HG03139 (cell line): ENCODE results near the gene PRRT2.
A peak's percentile ranks its signal among the peaks of the same experiment; 100 is the strongest.

ENCODE experiments used
- ATAC-seq: cut with Tn5 transposase; IDR thresholded peaks from one replicate; pipeline ENCODE4 v1.9.1; 2021; ENCODE audit not compliant: unreplicated experiment

PRRT2 gene

DNA sequence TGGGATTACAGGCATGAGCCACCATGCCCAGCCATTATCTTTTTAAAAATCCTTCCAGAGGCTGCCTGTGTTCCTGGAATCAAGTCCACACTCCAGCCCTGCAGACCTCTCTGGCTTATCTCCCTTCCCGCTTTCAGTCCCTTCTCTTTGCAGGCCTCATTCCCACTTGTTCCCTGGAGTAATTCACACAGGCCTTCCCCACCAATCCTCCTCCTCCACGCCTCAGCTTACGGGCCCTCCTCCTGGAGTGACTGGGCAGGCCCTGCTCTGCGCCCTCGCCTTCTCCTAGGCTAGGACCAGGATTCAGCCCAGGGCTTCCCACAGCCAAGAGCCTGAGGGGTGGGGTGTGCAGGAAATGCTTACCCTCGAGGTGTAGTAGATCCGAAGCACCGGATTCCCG lies 48.2 kb downstream of the PRRT2 start:
- no peak for ATAC-seq

DNA sequence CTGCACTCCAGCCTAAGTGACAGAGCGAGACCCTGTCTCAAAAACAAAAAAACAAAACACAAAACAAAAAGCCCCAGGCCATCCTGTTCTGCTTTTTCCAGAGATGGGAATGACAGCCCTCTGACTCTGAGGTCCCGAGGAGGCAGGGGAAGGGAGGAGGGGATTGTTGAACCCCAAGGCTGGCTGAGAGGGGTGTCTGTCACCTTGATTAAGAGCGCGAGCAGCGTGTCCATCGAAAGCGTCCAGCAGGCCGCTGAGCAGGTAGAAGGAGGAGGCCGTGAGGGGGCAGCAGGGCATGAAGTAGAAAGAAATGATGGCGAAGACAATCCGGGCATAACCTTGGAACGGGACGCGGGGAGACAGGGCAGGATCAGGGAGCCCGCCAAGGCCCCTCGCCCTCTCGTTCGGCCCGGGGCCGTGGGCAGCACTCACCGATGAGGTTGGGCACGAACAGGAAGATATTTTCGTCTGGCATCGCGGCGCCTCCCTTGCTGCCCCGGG lies 50.4 kb downstream of the PRRT2 start:
- no peak for ATAC-seq

DNA sequence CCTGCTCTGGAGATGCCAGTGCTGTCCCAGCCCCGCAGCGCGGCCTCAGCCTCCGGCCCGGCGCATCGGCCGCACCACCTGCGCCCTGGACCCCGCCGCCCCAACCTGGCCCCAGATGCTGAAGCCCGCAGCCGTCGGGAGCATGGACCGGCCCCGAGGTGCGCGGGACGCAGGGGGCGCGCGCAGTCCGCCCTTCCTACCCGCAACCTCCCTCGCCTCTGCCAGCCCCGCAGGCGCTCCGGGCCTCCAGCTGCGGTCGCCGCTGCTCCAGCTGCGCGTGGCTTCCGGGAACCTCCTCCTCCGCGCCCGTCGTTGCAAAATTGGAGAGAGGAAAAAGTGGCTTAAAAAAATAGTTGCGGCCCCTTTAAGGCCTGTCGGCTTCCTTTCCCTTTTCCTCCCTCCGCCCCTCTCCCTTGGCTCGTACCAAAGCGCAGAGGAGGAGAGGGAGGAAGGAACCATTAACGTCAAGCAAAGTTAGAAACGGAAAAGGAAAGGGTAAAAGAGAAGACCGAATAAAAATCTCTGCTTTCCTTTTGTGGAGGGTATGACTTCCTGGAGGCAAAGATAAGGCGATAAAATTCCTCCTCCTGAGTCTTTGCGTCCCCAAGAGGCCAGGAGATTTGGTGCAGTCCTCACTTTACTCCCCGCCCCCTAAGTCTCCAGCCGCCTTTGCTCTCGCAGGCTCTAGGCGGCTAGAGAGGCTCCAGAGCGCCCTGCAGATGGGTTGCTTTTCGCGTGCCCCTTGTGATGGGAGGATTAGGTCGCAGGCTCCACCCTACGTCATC lies 51.1 kb downstream of the PRRT2 start, which contains the start of gene CDIPT:
CDIPT (minus strand) TSS at position 343 of the 785 bp plus-strand sequence. CDS start 369 bp downstream, outside the sequence.
- ATAC-seq = peak; percentile 95

DNA sequence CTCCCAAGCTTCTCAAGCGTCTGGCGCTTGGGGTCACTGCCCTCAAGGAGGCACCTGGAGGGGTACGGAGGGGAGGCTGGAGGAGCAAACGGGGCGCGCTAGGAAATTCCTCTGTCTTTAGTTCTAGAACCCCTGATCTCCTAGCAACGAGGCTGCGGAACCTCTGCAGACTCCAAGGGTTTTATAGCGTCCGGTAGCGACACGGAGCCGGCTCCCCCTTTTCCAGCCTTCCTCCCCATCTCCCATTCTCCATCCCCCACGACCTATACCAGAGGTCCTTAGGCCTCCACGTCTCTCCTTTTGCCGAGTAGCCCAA lies 51.6 kb downstream of the PRRT2 start:
- no peak for ATAC-seq

DNA sequence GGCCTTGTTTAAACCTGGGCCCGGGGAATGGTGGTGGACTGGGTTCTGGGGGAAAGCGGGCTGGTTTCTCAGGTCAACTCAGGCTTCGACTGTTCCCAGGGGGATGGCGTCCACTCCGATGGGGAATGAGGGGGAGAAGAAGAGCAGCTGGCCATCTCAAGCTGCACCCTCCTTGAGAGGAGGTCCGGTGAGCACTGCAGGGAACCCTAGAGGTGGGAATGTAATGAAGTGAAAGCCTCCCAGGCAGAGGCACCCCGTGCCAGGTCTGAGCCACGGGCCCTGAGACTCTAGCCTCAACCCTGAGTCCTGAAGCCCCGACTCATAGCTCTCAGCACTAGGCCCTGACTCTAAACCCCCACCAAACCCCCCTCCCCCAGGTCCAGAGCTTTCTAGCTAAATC lies 52.2 kb downstream of the PRRT2 start:
- ATAC-seq = no peak
